GM18909 (cell line): ENCODE measurements around the gene KBTBD2.
"Not testable (repeated sequence)": the region's sequence is repeated elsewhere in the genome, so short reads cannot be mapped to it uniquely, and the experiment has no call there.

Experiments used
- ATAC-seq: cut with Tn5 transposase; IDR thresholded peaks from one replicate; pipeline ENCODE4 v1.9.1; 2021; ENCODE audit warnings: mild to moderate bottlenecking; ENCODE audit not compliant: unreplicated experiment, poor library complexity

The KBTBD2 gene

GRCh38 chr7:32894171-32894570 lies 2.6 kb upstream of the KBTBD2 start:
- no peak for ATAC-seq

GRCh38 chr7:32893722-32894121 lies 2.2 kb upstream of the KBTBD2 start:
- ATAC-seq: no peak

- ATAC-seq: no peak
These were observed 1.6 kb upstream of the KBTBD2 start for GRCh38 chr7:32893207-32893524.

GRCh38 chr7:32892521-32893206 lies 1.1 kb upstream of the KBTBD2 start:
- peak; percentile 19 for ATAC-seq

GRCh38 chr7:32891800-32892520 lies 400 bp upstream of the KBTBD2 start:
- ATAC-seq: peak; percentile 57

GRCh38 chr7:32890793-32891042 lies 842 bp downstream of the KBTBD2 start:
- no peak for ATAC-seq

GRCh38 chr7:32890010-32890792 lies 1.4 kb downstream of the KBTBD2 start:
- ATAC-seq: peak; percentile 35

- no peak for ATAC-seq
These were observed 3.1 kb downstream of the KBTBD2 start for GRCh38 chr7:32888505-32888904.

GRCh38 chr7:32887395-32887794 lies 4.2 kb downstream of the KBTBD2 start:
- no peak for ATAC-seq

- ATAC-seq: no peak
These were observed 10.2 kb downstream of the KBTBD2 start for GRCh38 chr7:32881074-32881982.

GRCh38 chr7:32879460-32879859 lies 12.1 kb downstream of the KBTBD2 start:
- no peak for ATAC-seq

GRCh38 chr7:32878023-32878422 lies 13.5 kb downstream of the KBTBD2 start:
- not testable (repeated sequence) for ATAC-seq

- ATAC-seq: no peak
These were observed 19.1 kb downstream of the KBTBD2 start for GRCh38 chr7:32872421-32872820.

GRCh38 chr7:32871624-32872371 lies 19.8 kb downstream of the KBTBD2 start:
- ATAC-seq: peak; percentile 76

- no peak for ATAC-seq
These were observed 21.3 kb downstream of the KBTBD2 start for GRCh38 chr7:32870298-32870697.

- ATAC-seq: no peak
These were observed 21.8 kb downstream of the KBTBD2 start for GRCh38 chr7:32869716-32870115.

- no peak for ATAC-seq
These were observed 23.4 kb downstream of the KBTBD2 start for GRCh38 chr7:32868116-32868515.

- ATAC-seq: no peak
These were observed 26.0 kb downstream of the KBTBD2 start for GRCh38 chr7:32865448-32866030.

GRCh38 chr7:32863872-32864271 lies 27.7 kb downstream of the KBTBD2 start:
- not testable (repeated sequence) for ATAC-seq

- no peak for ATAC-seq
These were observed 31.5 kb downstream of the KBTBD2 start for GRCh38 chr7:32860090-32860489.
